Measurements from ENCODE around the gene C2orf92.
A peak's percentile ranks its signal among the peaks of the same experiment; 100 is the strongest.

C2orf92 gene

GRCh38 chr2:97726261-97727064, 57.0 kb downstream of the C2orf92 start:
- no peak for DNase-seq (ENCODE audit: insufficient read length, low spot score)
- FAIRE-seq = no peak

GRCh38 chr2:97727296-97727695, 57.8 kb downstream of the C2orf92 start:
- FAIRE-seq (no peak), DNase-seq (ENCODE audit: insufficient read length, low spot score) (no peak)

- FAIRE-seq = no peak
These were observed 58.7 kb downstream of the C2orf92 start for GRCh38 chr2:97728091-97728731.

GRCh38 chr2:97730245-97730644, 60.7 kb downstream of the C2orf92 start:
- no peak for DNase-seq (ENCODE audit: insufficient read length, low spot score)
- FAIRE-seq = no peak

More at GRCh38 chr2:97728091-97728731, 58.7 kb downstream of the C2orf92 start:
- no peak for DNase-seq (ENCODE audit: insufficient read length, low spot score)

GRCh38 chr2:97731274-97732020, 61.9 kb downstream of the C2orf92 start:
- no peak for DNase-seq (ENCODE audit: insufficient read length, low spot score)
- FAIRE-seq = peak; percentile 78

- FAIRE-seq = no peak
- no peak for DNase-seq (ENCODE audit: insufficient read length, low spot score)
These were observed 63.2 kb downstream of the C2orf92 start for GRCh38 chr2:97732436-97733340.

- DNase-seq (ENCODE audit: insufficient read length, low spot score) = no peak
- FAIRE-seq = peak; percentile 92
These were observed 64.0 kb downstream of the C2orf92 start for GRCh38 chr2:97733341-97734035.

GRCh38 chr2:97734061-97735051, 64.8 kb downstream of the C2orf92 start:
- DNase-seq (ENCODE audit: insufficient read length, low spot score) = no peak
- FAIRE-seq = peak; percentile 69

- no peak for DNase-seq (ENCODE audit: insufficient read length, low spot score)
- FAIRE-seq = no peak
These were observed 65.6 kb downstream of the C2orf92 start for GRCh38 chr2:97735161-97735561.

- FAIRE-seq (no peak), DNase-seq (ENCODE audit: insufficient read length, low spot score) (no peak)
These were observed 66.7 kb downstream of the C2orf92 start for GRCh38 chr2:97736185-97736584.

GRCh38 chr2:97736608-97737330, 67.3 kb downstream of the C2orf92 start:
- FAIRE-seq (peak; percentile 68), DNase-seq (ENCODE audit: insufficient read length, low spot score) (no peak)

GRCh38 chr2:97737421-97738178, 68.1 kb downstream of the C2orf92 start:
- peak; percentile 42 for FAIRE-seq
- DNase-seq (ENCODE audit: insufficient read length, low spot score) = no peak

- peak; percentile 65 for FAIRE-seq
These were observed 68.9 kb downstream of the C2orf92 start for GRCh38 chr2:97738179-97739019.

GRCh38 chr2:97739020-97739892, 69.7 kb downstream of the C2orf92 start:
- DNase-seq (ENCODE audit: insufficient read length, low spot score) = no peak
- peak; percentile 20 for FAIRE-seq

More at GRCh38 chr2:97738179-97739019, 68.9 kb downstream of the C2orf92 start:
- DNase-seq (ENCODE audit: insufficient read length, low spot score) = no peak

GRCh38 chr2:97739893-97740245, 70.4 kb downstream of the C2orf92 start:
- FAIRE-seq = no peak
- no peak for DNase-seq (ENCODE audit: insufficient read length, low spot score)

Measured in HTR-8/SVneo (cell line).